Fibroblast of villous mesenchyme (primary cell): Measurements from ENCODE around the gene NUDT9. TPM values are rescaled to one million over a fixed set of nuclear protein-coding genes. Genes with fewer than 3 reads are reported as not detected.
A peak's percentile ranks its signal among the peaks of the same experiment; 100 is the strongest.
"Not testable (repeated sequence)": the region's sequence is repeated elsewhere in the genome, so short reads cannot be mapped to it uniquely, and the experiment has no call there.

Experiments
- DNase-seq: peaks from one replicate; pipeline ENCODE4 v3.0.0-alpha.2; 2010; ENCODE audit warnings: low read depth
- H3K4me3 ChIP-seq: 2 replicates; pipeline ENCODE4 v1.5.1; 2011; ENCODE audit warnings: low read depth, mild to moderate bottlenecking, low read length
- CTCF ChIP-seq: IDR thresholded peaks from 2 replicates; pipeline ENCODE4 v1.5.1; 2012; ENCODE audit warnings: low read depth, mild to moderate bottlenecking, low read length; ENCODE audit not compliant: insufficient read depth
- total RNA-seq: library from RNA; depleted of rRNA; stranded (reverse); fragments of >200 nt; gene quantifications from 2 replicates; pipeline ENCODE4 v1.2.3, GENCODE V29; 2012

The NUDT9 gene
- total RNA-seq, 1 donor: 13.8 TPM

- no peak for DNase-seq
- no peak for TF ChIP-seq CTCF
- H3K4me3 ChIP-seq: no peak overlapping the region
These were observed 68.4 kb downstream of the NUDT9 start for GRCh38 chr4:87490664-87491369.

DNA sequence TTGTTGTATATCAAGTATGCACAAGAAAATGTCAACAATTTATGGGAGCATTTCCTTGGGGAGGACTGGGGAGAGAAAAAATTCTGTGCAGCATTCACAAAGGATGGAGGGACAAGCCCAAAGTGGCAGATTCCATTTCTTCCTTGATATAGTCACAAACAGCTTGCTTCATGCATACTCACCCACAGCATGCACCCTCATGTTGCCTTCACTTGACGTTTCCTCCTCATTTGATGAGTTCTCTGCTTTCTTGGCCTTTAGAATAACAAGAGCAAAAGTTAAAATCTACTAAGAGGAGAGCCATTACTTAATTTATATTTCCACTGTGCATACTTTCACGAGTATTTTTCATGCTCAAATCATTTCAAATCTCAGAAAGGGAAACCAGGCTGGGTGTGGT, 69.1 kb downstream of the NUDT9 start:
- H3K4me3 ChIP-seq: no peak overlapping the region
- no peak for TF ChIP-seq CTCF
- DNase-seq: no peak

GRCh38 chr4:87491851-87492250, 69.5 kb downstream of the NUDT9 start:
- not testable (repeated sequence) for H3K4me3 ChIP-seq, DNase-seq

DNA sequence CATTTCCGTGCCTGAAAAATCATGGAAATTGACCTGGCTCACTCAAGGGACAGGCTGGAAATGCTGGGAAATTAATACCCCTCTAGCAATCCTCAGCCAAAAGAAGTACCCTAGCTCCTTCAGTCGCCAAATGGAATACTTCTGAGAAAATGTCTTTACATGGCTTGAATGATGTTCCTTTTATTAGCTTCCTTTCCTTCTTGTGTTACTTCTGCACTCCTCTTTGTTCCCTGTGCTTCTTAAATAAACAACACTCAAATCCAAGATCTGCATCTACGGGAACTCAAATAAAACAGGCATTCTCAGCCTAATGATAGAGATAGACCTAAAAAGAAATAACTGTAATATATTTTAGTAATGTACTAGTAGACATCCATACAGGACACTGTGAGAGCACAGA, 70.7 kb downstream of the NUDT9 start:
- no peak overlapping the region for H3K4me3 ChIP-seq
- DNase-seq: no peak
- no peak for TF ChIP-seq CTCF

DNA sequence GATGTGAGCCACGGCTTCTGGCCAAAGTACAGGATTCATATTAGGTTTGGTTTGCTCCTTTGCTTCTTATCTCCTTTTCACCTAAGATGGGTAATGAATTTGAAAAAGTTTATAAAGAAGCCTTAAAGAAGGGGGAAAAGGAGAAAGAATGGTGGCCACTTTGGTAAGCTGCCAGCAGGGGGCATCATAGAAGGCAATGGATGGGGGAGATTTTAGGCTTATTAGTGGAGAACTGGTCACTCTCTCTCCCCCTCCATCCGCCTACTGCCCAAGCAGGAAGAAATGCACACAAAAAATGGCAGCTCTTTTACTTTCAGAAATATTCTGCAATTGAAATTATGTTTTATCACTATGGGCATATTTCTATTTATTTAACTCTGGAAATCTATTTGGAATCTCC, 74.8 kb downstream of the NUDT9 start:
- DNase-seq: no peak
- TF ChIP-seq CTCF: peak; percentile 39
- H3K4me3 ChIP-seq: no peak overlapping the region

- H3K4me3 ChIP-seq: no peak overlapping the region
- DNase-seq: no peak
- TF ChIP-seq CTCF: no peak
These were observed 75.2 kb downstream of the NUDT9 start for GRCh38 chr4:87497578-87497977.

GRCh38 chr4:87498446-87498900, 76.1 kb downstream of the NUDT9 start:
- TF ChIP-seq CTCF: no peak
- DNase-seq: peak; percentile 68
- peak overlapping the region; percentile 26 for H3K4me3 ChIP-seq
